GM23338 (cell line): ENCODE results near the gene BLM. TPM values are rescaled to one million over a fixed set of nuclear protein-coding genes. Genes with fewer than 3 reads are reported as not detected.
A peak's percentile ranks its signal among the peaks of the same experiment; 100 is the strongest.

ENCODE experiments used
- ATAC-seq: fragments of 200-7000 bp; cut with Tn5 transposase; 3 replicates; pipeline ENCODE4 v1.9.1; 2020
- DNase-seq: peaks from one replicate; pipeline ENCODE4 v3.0.0-alpha.2; 2015; ENCODE audit warnings: low spot score
- H2AFZ ChIP-seq: fragments of 200-600 bp; sonication (generic); 2 replicates; pipeline ENCODE4 v1.8.0; 2016; ENCODE audit warnings: antibody characterized with exemption, mild to moderate bottlenecking, moderate library complexity
- H3F3A ChIP-seq: fragments of 200-600 bp; sonication (generic); replicated peaks from 2 replicates; pipeline ENCODE4 v1.8.0; 2017; ENCODE audit warnings: antibody characterized with exemption, mixed run types, low read depth
- H3K27ac ChIP-seq: fragments of 200-600 bp; sonication (generic); 2 replicates; pipeline ENCODE4 v1.6.1; 2016; ENCODE audit warnings: low read depth
- H3K27me3 ChIP-seq: fragments of 200-600 bp; sonication (generic); 2 replicates; pipeline ENCODE4 v1.8.0; 2016; ENCODE audit warnings: mild to moderate bottlenecking, mixed run types, moderate library complexity; ENCODE audit not compliant: insufficient read depth
- H3K36me3 ChIP-seq: fragments of 200-600 bp; sonication (generic); 2 replicates; pipeline ENCODE4 v1.8.0; 2016; ENCODE audit warnings: mild to moderate bottlenecking; ENCODE audit not compliant: insufficient read depth
- H3K4me1 ChIP-seq: fragments of 200-600 bp; sonication (generic); 2 replicates; pipeline ENCODE4 v1.8.0; 2016; ENCODE audit warnings: mild to moderate bottlenecking, moderate library complexity; ENCODE audit not compliant: insufficient read depth
- H3K4me2 ChIP-seq: fragments of 200-600 bp; sonication (generic); 2 replicates; pipeline ENCODE4 v1.7.1; 2017; ENCODE audit warnings: mixed run types
- H3K4me3 ChIP-seq: fragments of 200-600 bp; sonication (generic); 2 replicates; pipeline ENCODE4 v1.6.1; 2016; ENCODE audit warnings: mixed run types
- H3K79me2 ChIP-seq: fragments of 200-600 bp; sonication (generic); replicated peaks from 2 replicates; pipeline ENCODE4 v1.8.0; 2017; ENCODE audit warnings: mild to moderate bottlenecking; ENCODE audit not compliant: insufficient read depth
- H3K9me2 ChIP-seq: fragments of 200-600 bp; sonication (generic); 2 replicates; pipeline ENCODE4 v1.8.0; 2017; ENCODE audit not compliant: insufficient read depth
- H4K20me1 ChIP-seq: fragments of 200-600 bp; sonication (generic); replicated peaks from 2 replicates; pipeline ENCODE4 v1.8.0; 2017; ENCODE audit warnings: mild to moderate bottlenecking; ENCODE audit not compliant: insufficient read depth
- H3K27ac Mint-ChIP-seq: 2 replicates; pipeline ENCODE4 v1.8.0; 2020; ENCODE audit warnings: inconsistent platforms, mild to moderate bottlenecking, moderate library complexity, mixed read lengths
- H3K27me3 Mint-ChIP-seq: 3 replicates; pipeline ENCODE4 v1.8.0; 2022; ENCODE audit warnings: low read depth, mild to moderate bottlenecking, moderate library complexity, mixed read lengths, inconsistent platforms; ENCODE audit not compliant: insufficient read depth, poor library complexity
- H3K36me3 Mint-ChIP-seq: 3 replicates; pipeline ENCODE4 v1.8.0; 2021; ENCODE audit warnings: low read depth, mild to moderate bottlenecking, inconsistent platforms, moderate library complexity, mixed read lengths
- H3K4me1 Mint-ChIP-seq: 3 replicates; pipeline ENCODE4 v1.8.0; 2020; ENCODE audit warnings: mild to moderate bottlenecking, inconsistent platforms, mixed read lengths
- H3K4me3 Mint-ChIP-seq: 3 replicates; pipeline ENCODE4 v1.8.0; 2021; ENCODE audit warnings: moderate library complexity, mild to moderate bottlenecking, inconsistent platforms, mixed read lengths
- H3K9me3 Mint-ChIP-seq: 3 replicates; pipeline ENCODE4 v1.8.0; 2020; ENCODE audit warnings: moderate library complexity, mild to moderate bottlenecking, inconsistent platforms, mixed read lengths
- EZH2phosphoT487 ChIP-seq: fragments of 200-600 bp; sonication (generic); IDR thresholded peaks from one replicate; pipeline ENCODE4 v1.8.1; 2018; ENCODE audit warnings: antibody characterized with exemption; ENCODE audit not compliant: unreplicated experiment
- JUNB ChIP-seq: IDR thresholded peaks from one replicate; pipeline ENCODE4 v1.6.1; 2016; ENCODE audit warnings: antibody characterized with exemption; ENCODE audit not compliant: unreplicated experiment
- NANOG ChIP-seq: IDR thresholded peaks from 2 replicates; pipeline ENCODE4 v1.6.1; 2016; ENCODE audit warnings: antibody characterized with exemption, borderline replicate concordance
- STAT1 ChIP-seq: IDR thresholded peaks from one replicate; pipeline ENCODE4 v1.6.1; 2016; ENCODE audit warnings: antibody characterized with exemption; ENCODE audit not compliant: unreplicated experiment
- ZNF331 ChIP-seq: fragments of 250-450 bp; sonication (Bioruptor Pico); IDR thresholded peaks from 2 replicates; pipeline ENCODE4 v1.5.0; 2020; ENCODE audit warnings: low read depth, mild to moderate bottlenecking, moderate library complexity
- ZNF462 ChIP-seq: fragments of 250-450 bp; sonication (Bioruptor Pico); IDR thresholded peaks from 2 replicates; pipeline ENCODE4 v1.5.0; 2020; ENCODE audit warnings: mild to moderate bottlenecking, moderate library complexity
- polyA plus RNA-seq: library from polyadenylated mRNA; unstranded; fragments of >200 nt; fragmentation: Nextera tagmentation; extraction: Ambion mirVana; gene quantifications from 2 replicates; pipeline ENCODE4 v1.2.1, GENCODE V29; 2016
- total RNA-seq: library from RNA; depleted of rRNA; stranded (reverse); fragments of >200 nt; shearing (Covaris generic); gene quantifications from 2 replicates; pipeline ENCODE4 v1.2.3, GENCODE V29; 2014
- TF ChIP-seq, protein P1 (sequence below): IDR thresholded peaks from 2 replicates; pipeline ENCODE4 v1.6.1; 2016; ENCODE audit warnings: antibody characterized with exemption

BLM gene
- total and polyA plus RNA-seq, 2 experiments from 2014 or later, result 43.1 to 43.3 TPM

- Mint-ChIP-seq H3K36me3 (peaks cover 51% of the 10 kb centered on the region), H3K27me3 (peaks cover 12% of the 10 kb centered on the region), H3K9me3 (no peaks in the 10 kb centered on the region), H3K4me3 (no peak overlapping the region), H3K4me1 (peaks cover 45% of the 10 kb centered on the region), H3K27ac (peak overlapping the region; percentile 13; the same call in 1 of the 2 replicates)
- Histone ChIP-seq H3K36me3 (peaks cover 16% of the 10 kb centered on the region), H3F3A (peaks cover 14% of the 10 kb centered on the region; the same call in 1 of the 2 replicates), H3K4me3 (no peak overlapping the region), H3K9me2 (no peaks in the 10 kb centered on the region), H3K27ac (peak overlapping the region; percentile 32; the same call in 1 of the 2 replicates), H3K79me2 (no peaks in the 10 kb centered on the region), H3K4me2 (no peak overlapping the region), H3K4me1 (peaks cover 8% of the 10 kb centered on the region; the same call in 1 of the 2 replicates), H4K20me1 (no peaks in the 10 kb centered on the region; the same call in 1 of the 2 replicates), H3K27me3 (no peaks in the 10 kb centered on the region), H2AFZ (no peak overlapping the region)
- no peak for TF ChIP-seq EZH2phosphoT487
- TF ChIP-seq STAT1, result no peak
- TF ChIP-seq, protein P1, sequence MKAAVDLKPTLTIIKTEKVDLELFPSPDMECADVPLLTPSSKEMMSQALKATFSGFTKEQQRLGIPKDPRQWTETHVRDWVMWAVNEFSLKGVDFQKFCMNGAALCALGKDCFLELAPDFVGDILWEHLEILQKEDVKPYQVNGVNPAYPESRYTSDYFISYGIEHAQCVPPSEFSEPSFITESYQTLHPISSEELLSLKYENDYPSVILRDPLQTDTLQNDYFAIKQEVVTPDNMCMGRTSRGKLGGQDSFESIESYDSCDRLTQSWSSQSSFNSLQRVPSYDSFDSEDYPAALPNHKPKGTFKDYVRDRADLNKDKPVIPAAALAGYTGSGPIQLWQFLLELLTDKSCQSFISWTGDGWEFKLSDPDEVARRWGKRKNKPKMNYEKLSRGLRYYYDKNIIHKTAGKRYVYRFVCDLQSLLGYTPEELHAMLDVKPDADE, result no peak
- TF ChIP-seq ZNF331 (CRISPR knock-in tag), result no peak
- TF ChIP-seq JUNB, result no peak
- TF ChIP-seq ZNF462 (CRISPR knock-in tag), result no peak
- TF ChIP-seq NANOG, result no peak
- no peak; the same call in 2 of the 3 replicates for ATAC-seq
- DNase-seq, result no peak
These were observed 97.2 kb downstream of the BLM start for GRCh38 chr15:90814191-90814821.
